Common myeloid progenitor, CD34-positive (primary cell): ENCODE data around the gene ASXL1.
A peak's percentile ranks its signal among the peaks of the same experiment; 100 is the strongest.
"Not testable (repeated sequence)": the region's sequence is repeated elsewhere in the genome, so short reads cannot be mapped to it uniquely, and the experiment has no call there.

Experiments used
- CTCF ChIA-PET: fragments of 350-600 bp; sonication (Branson Sonifier 250); formaldehyde crosslinking; loops from one replicate; lab custom pipeline; 2021; ENCODE audit warnings: antibody characterized with exemption; lab: Charles Lee
- POLR2A ChIA-PET: fragments of 350-600 bp; sonication (Branson Sonifier 250); formaldehyde crosslinking; loops from one replicate; lab custom pipeline; 2021; ENCODE audit warnings: antibody characterized with exemption; lab: Charles Lee
- DNase-seq, 3 donors: peaks; one replicate each; pipeline versions ENCODE4 v3.0.0 to v3.0.0-alpha.2; 2013
- H3K27ac ChIP-seq, 2 experiments: 1 replicate in 1 of 2; 2 replicates in 1 of 2; pipeline ENCODE4 v1.7.0; 2013; ENCODE audit warnings: inconsistent platforms in 2 of 2, low read length in 2 of 2, mild to moderate bottlenecking in 2 of 2, low read depth in 1 of 2, moderate library complexity in 1 of 2; ENCODE audit not compliant: severe bottlenecking in 2 of 2, insufficient read depth in 1 of 2, poor library complexity in 1 of 2
- H3K27me3 ChIP-seq, 5 experiments: replicated peaks in 2 of 5; 1 replicate in 3 of 5; 2 replicates in 2 of 5; pipeline versions ENCODE4 v1.6.1 to v1.7.0; 2013; ENCODE audit warnings: low read length in 4 of 5, mild to moderate bottlenecking in 2 of 5, moderate library complexity in 2 of 5, inconsistent platforms in 1 of 5; ENCODE audit not compliant: insufficient read depth in 5 of 5, control insufficient read depth in 4 of 5
- H3K36me3 ChIP-seq, 4 experiments: 1 replicate in 2 of 4; 2 replicates in 2 of 4; pipeline versions ENCODE4 v1.6.1 to v1.7.0; 2013; ENCODE audit warnings: low read length in 3 of 4, control low read depth in 1 of 4, mild to moderate bottlenecking in 1 of 4; ENCODE audit not compliant: control insufficient read depth in 4 of 4, insufficient read depth in 4 of 4
- H3K4me1 ChIP-seq, 4 experiments: 1 replicate in 3 of 4; 2 replicates in 1 of 4; pipeline versions ENCODE4 v1.6.1 to v1.7.1; 2013; ENCODE audit warnings: low read length in 3 of 4, mild to moderate bottlenecking in 3 of 4, control low read depth in 1 of 4, inconsistent platforms in 1 of 4, moderate library complexity in 1 of 4; ENCODE audit not compliant: control insufficient read depth in 4 of 4, insufficient read depth in 4 of 4; ENCODE audit errors: control extremely low read depth in 1 of 4
- H3K4me3 ChIP-seq, 7 experiments: 1 replicate in 4 of 7; 2 replicates in 3 of 7; pipeline versions ENCODE4 v1.5.1 to v1.7.0; 2013; ENCODE audit warnings: mild to moderate bottlenecking in 7 of 7, low read length in 6 of 7, moderate library complexity in 6 of 7, inconsistent platforms in 2 of 7, low read depth in 2 of 7, control low read depth in 1 of 7; ENCODE audit not compliant: insufficient read depth in 4 of 7, control insufficient read depth in 1 of 7; ENCODE audit errors: extremely low read depth in 1 of 7
- H3K9me3 ChIP-seq, 5 experiments: 1 replicate in 4 of 5; 2 replicates in 1 of 5; pipeline versions ENCODE4 v1.6.1 to v1.7.1; 2013; ENCODE audit warnings: low read length in 4 of 5, mild to moderate bottlenecking in 2 of 5, inconsistent platforms in 1 of 5, low read depth in 1 of 5, moderate library complexity in 1 of 5; ENCODE audit not compliant: control insufficient read depth in 4 of 5, insufficient read depth in 2 of 5; ENCODE audit errors: control extremely low read depth in 1 of 5
- WGBS: methylation state at CpG from one replicate; pipeline ENCODE4 v1.1.5; 2013; ENCODE audit not compliant: insufficient coverage; 5-methylcytosine and 5-hydroxymethylcytosine counted together

Gene ASXL1

GRCh38 chr20:32355417-32355841, 2.7 kb upstream of the ASXL1 start:
- CTCF ChIA-PET, result interaction anchor here (1.6 kb wide), 1 partner anchor 19 kb away, joined by 4 read pairs; no protein-coding TSS in a partner anchor
- POLR2A ChIA-PET, result no interaction called here
- H3K27ac ChIP-seq, result no peak overlapping the region
- peaks cover 17 to 31% (median 27%) of the 10 kb centered on the region in 4 experiments for H3K4me1 ChIP-seq
- 91% methylated on average over 2 of the region's 6 CpGs for WGBS
- no peaks in the 10 kb centered on the region for H3K9me3 ChIP-seq
- no peak overlapping the region for H3K4me3 ChIP-seq
- H3K27me3 ChIP-seq, result no peaks in the 10 kb centered on the region
- no peak for DNase-seq
- H3K36me3 ChIP-seq, result no peaks in the 10 kb centered on the region

GRCh38 chr20:32355907-32356621, 2.1 kb upstream of the ASXL1 start:
- not testable (repeated sequence) for DNase-seq
- 89% methylated on average over 3 of the region's 7 CpGs for WGBS

GRCh38 chr20:32356622-32357374, 1.3 kb upstream of the ASXL1 start:
- no peaks in the 10 kb centered on the region for H3K27me3 ChIP-seq
- H3K4me3 ChIP-seq, result peak overlapping the region in 6 of 7 experiments; percentile 67 to 98 (median 80)
- ChIA-PET CTCF (interaction anchor here (0.6 to 2.0 kb wide), 4 partner anchors 9 to 180 kb away, joined by 3 to 5 read pairs (median 4); no protein-coding TSS in a partner anchor), POLR2A (no interaction called here)
- H3K27ac ChIP-seq, result peak overlapping the region in 1 of 2 experiments; percentile 93
- 32% methylated on average over 9 of the region's 13 CpGs for WGBS
- no peaks in the 10 kb centered on the region for H3K9me3 ChIP-seq
- peaks cover 17 to 35% (median 31%) of the 10 kb centered on the region in 4 experiments for H3K4me1 ChIP-seq
- H3K36me3 ChIP-seq, result no peaks in the 10 kb centered on the region
- DNase-seq, result peak in 2 of 3 donors; percentile 42 to 45

More at GRCh38 chr20:32355907-32356621, 2.1 kb upstream of the ASXL1 start:
- H3K9me3 ChIP-seq, POLR2A ChIA-PET, H3K36me3 ChIP-seq, H3K27me3 ChIP-seq: not testable (repeated sequence)
- CTCF ChIA-PET, result interaction anchor here (1.4 to 2.0 kb wide), 3 partner anchors 8 to 19 kb away, joined by 3 to 5 read pairs (median 4); no protein-coding TSS in a partner anchor
- Histone ChIP-seq H3K4me3 (peak overlapping the region in 2 of 7 experiments; percentile 81 to 98), H3K27ac (peak overlapping the region in 1 of 2 experiments; percentile 93), H3K4me1 (peaks cover 17 to 34% (median 30%) of the 10 kb centered on the region in 4 experiments)

- 3% methylated on average over 11 of the region's 11 CpGs for WGBS
- Histone ChIP-seq H3K9me3 (no peaks in the 10 kb centered on the region), H3K4me3 (peak overlapping the region; percentile 67 to 98 (median 81)), H3K27me3 (no peaks in the 10 kb centered on the region), H3K36me3 (no peaks in the 10 kb centered on the region), H3K27ac (peak overlapping the region; percentile 85 to 93), H3K4me1 (peaks cover 17 to 35% (median 31%) of the 10 kb centered on the region in 4 experiments)
- CTCF ChIA-PET, result interaction anchor here (1.4 to 2.0 kb wide), 2 partner anchors 9 to 13 kb away, joined by 3 to 5 read pairs; no protein-coding TSS in a partner anchor
- POLR2A ChIA-PET, result interaction anchor here (0.8 to 1.0 kb wide), 2 partner anchors 51 to 151 kb away, joined by 3 read pairs; no protein-coding TSS in a partner anchor
- peak in 1 of 3 donors; percentile 6 for DNase-seq
These were observed 709 bp upstream of the ASXL1 start for GRCh38 chr20:32357375-32357868.

- WGBS, result no CpG with 5 or more reads among the region's 35 CpGs
- H3K4me3 ChIP-seq, result peak overlapping the region; percentile 81 to 98 (median 93)
- H3K9me3 ChIP-seq, result no peaks in the 10 kb centered on the region
- H3K36me3 ChIP-seq, result no peaks in the 10 kb centered on the region
- DNase-seq, result no peak
- ChIA-PET CTCF (interaction anchor here (1.0 kb wide), 1 partner anchor 85 kb away, joined by 3 read pairs; no protein-coding TSS in a partner anchor), POLR2A (interaction anchor here (0.8 to 1.4 kb wide), 3 partner anchors 12 to 90 kb away, joined by 3 read pairs; no protein-coding TSS in a partner anchor)
- peaks cover 17 to 42% (median 34%) of the 10 kb centered on the region in 4 experiments for H3K4me1 ChIP-seq
- no peaks in the 10 kb centered on the region for H3K27me3 ChIP-seq
- peak overlapping the region; percentile 59 to 93 for H3K27ac ChIP-seq
These were observed 426 bp downstream of the ASXL1 start for GRCh38 chr20:32358632-32358882.

GRCh38 chr20:32358883-32359632, 927 bp downstream of the ASXL1 start:
- POLR2A ChIA-PET, result interaction anchor here (0.7 to 1.4 kb wide), 6 partner anchors 9 to 469 kb away, joined by 3 to 5 read pairs (median 3); no protein-coding TSS in a partner anchor
- WGBS, result 2% methylated on average over 30 of the region's 46 CpGs

More at GRCh38 chr20:32358883-32359632, 927 bp downstream of the ASXL1 start:
- peaks cover 17 to 45% (median 34%) of the 10 kb centered on the region in 4 experiments for H3K4me1 ChIP-seq
- H3K36me3 ChIP-seq, result no peaks in the 10 kb centered on the region
- CTCF ChIA-PET, result interaction anchor here (0.8 to 1.3 kb wide), 4 partner anchors 14 to 85 kb away, joined by 3 read pairs; no protein-coding TSS in a partner anchor
- H3K27me3 ChIP-seq, result no peaks in the 10 kb centered on the region
- peak overlapping the region; percentile 74 to 98 (median 92) for H3K4me3 ChIP-seq
- DNase-seq, result peak; percentile 50 to 78 (median 74)
- H3K9me3 ChIP-seq, result no peaks in the 10 kb centered on the region
- H3K27ac ChIP-seq, result peak overlapping the region; percentile 59 to 80
